GM12878 (cell line): ENCODE data around the gene CWF19L1. TPM values are rescaled to one million over a fixed set of nuclear protein-coding genes. Genes with fewer than 3 reads are reported as not detected.

Experiments used
- ATAC-seq: fragments of 200-7000 bp; cut with Tn5 transposase; 3 replicates; pipeline ENCODE4 v1.9.1; 2020; ENCODE audit warnings: mild to moderate bottlenecking, moderate library complexity
- BruUV-seq: library from RNA; stranded (reverse); fragments of 400-500 nt; replicated peaks from 2 replicates; lab custom pipeline; 2021; lab: Mats Ljungman, UMichigan
- CTCF ChIA-PET: fragments of 300-600 bp; sonication (Branson Sonifier 250); formaldehyde crosslinking; extraction: SDS; loops from one replicate; lab custom pipeline; 2021; ENCODE audit warnings: inconsistent platforms; lab: Yijun Ruan, JAX
- POLR2A ChIA-PET: fragments of 350-600 bp; formaldehyde crosslinking; extraction: SDS; loops from one replicate; lab custom pipeline; 2021; ENCODE audit warnings: inconsistent platforms; lab: Charles Lee
- RAD21 ChIA-PET: fragments of 300-600 bp; sonication (Branson Sonifier 250); formaldehyde crosslinking; loops from one replicate; lab custom pipeline; 2023; ENCODE audit warnings: antibody characterized with exemption; ENCODE audit not compliant: unreplicated experiment; lab: Charles Lee
- SMC1A ChIA-PET: fragments of 300-600 bp; sonication (Branson Sonifier 250); formaldehyde crosslinking; loops from one replicate; lab custom pipeline; 2023; ENCODE audit not compliant: unreplicated experiment, uncharacterized antibody; lab: Charles Lee
- DNase-seq: peaks from one replicate; pipeline ENCODE4 v3.0.0-alpha.2; 2011; ENCODE audit warnings: low read depth, low spot score
- FAIRE-seq: peaks from 3 replicates; lab custom pipeline; 2011; peaks lifted over from hg19 to GRCh38; lab: Jason Lieb, UNC
- H2AFZ ChIP-seq: 2 replicates; pipeline ENCODE4 v1.6.0; 2011; ENCODE audit warnings: low read depth, low read length, control low read depth; ENCODE audit not compliant: control insufficient read depth
- H3K27ac ChIP-seq: 2 replicates; pipeline ENCODE4 v1.5.1; 2011; ENCODE audit warnings: control low read depth; ENCODE audit not compliant: control insufficient read depth, insufficient read depth
- H3K27me3 ChIP-seq, 2 experiments: replicated peaks in 1 of 2; 2 replicates each; pipeline versions ENCODE4 v1.6.0 to v1.6.1; 2011; ENCODE audit warnings: low read length in 1 of 2; ENCODE audit not compliant: control insufficient read depth in 2 of 2, insufficient read depth in 2 of 2
- H3K36me3 ChIP-seq, 2 experiments: 2 replicates each; pipeline ENCODE4 v1.5.1; 2011; ENCODE audit warnings: low read length in 1 of 2; ENCODE audit not compliant: control insufficient read depth in 2 of 2, insufficient read depth in 2 of 2
- H3K4me1 ChIP-seq: 2 replicates; pipeline ENCODE4 v1.6.1; 2011; ENCODE audit warnings: mild to moderate bottlenecking, low read length, moderate library complexity, mixed read lengths; ENCODE audit not compliant: control insufficient read depth, insufficient read depth
- H3K4me2 ChIP-seq: 2 replicates; pipeline ENCODE4 v1.6.0; 2011; ENCODE audit warnings: control low read depth; ENCODE audit not compliant: control insufficient read depth, insufficient read depth
- H3K4me3 ChIP-seq: fragments of 200-600 bp; sonication (generic); 2 replicates; pipeline ENCODE4 v1.5.1; 2016
- H3K79me2 ChIP-seq: 2 replicates; pipeline ENCODE4 v1.6.0; 2011; ENCODE audit warnings: low read length; ENCODE audit not compliant: control insufficient read depth, insufficient read depth
- H3K9ac ChIP-seq: 2 replicates; pipeline ENCODE4 v1.8.0; 2011; ENCODE audit warnings: low read length, control low read depth, mixed read lengths; ENCODE audit not compliant: control insufficient read depth, insufficient read depth
- H3K9me3 ChIP-seq: replicated peaks from 3 replicates; pipeline ENCODE4 v1.5.1; 2011; ENCODE audit warnings: mild to moderate bottlenecking, low read length; ENCODE audit not compliant: control insufficient read depth, insufficient read depth
- H4K20me1 ChIP-seq: 2 replicates; pipeline ENCODE4 v1.6.0; 2011; ENCODE audit not compliant: control insufficient read depth, insufficient read depth
- CHD1 ChIP-seq: IDR thresholded peaks from 2 replicates; pipeline ENCODE4 v1.6.1; 2012; ENCODE audit warnings: low read depth, low read length, improper control_type of control experiment
- EGR1 ChIP-seq, 2 experiments: IDR thresholded peaks; 1 replicate in 1 of 2; 2 replicates in 1 of 2; pipeline ENCODE4 v1.6.1; 2011 to 2012; ENCODE audit warnings: low read depth in 2 of 2, low read length in 2 of 2, borderline replicate concordance in 1 of 2, mild to moderate bottlenecking in 1 of 2, moderate library complexity in 1 of 2
- FOS ChIP-seq: IDR thresholded peaks from 3 replicates; pipeline ENCODE4 v1.6.1; 2011; ENCODE audit warnings: borderline replicate concordance; ENCODE audit not compliant: insufficient read length; ENCODE audit errors: extremely low read depth
- FOXK2 ChIP-seq: fragments of 450-650 bp; IDR thresholded peaks from 2 replicates; pipeline ENCODE4 v1.6.1; 2017; ENCODE audit warnings: mild to moderate bottlenecking, moderate library complexity
- KAT2A ChIP-seq: conservative IDR thresholded peaks from 2 replicates; pipeline ENCODE4 v1.6.1; 2011; ENCODE audit warnings: low read depth, low read length; ENCODE audit not compliant: control insufficient read depth
- RCOR1 ChIP-seq: conservative IDR thresholded peaks from 2 replicates; pipeline ENCODE4 v1.6.1; 2012; ENCODE audit warnings: low read depth, low read length, improper control_type of control experiment
- RFX5 ChIP-seq: IDR thresholded peaks from 2 replicates; pipeline ENCODE4 v1.6.1; 2011; ENCODE audit warnings: low read depth, low read length, improper control_type of control experiment
- SKIL ChIP-seq: fragments of 450-650 bp; IDR thresholded peaks from 2 replicates; pipeline ENCODE4 v1.6.1; 2017; ENCODE audit warnings: mild to moderate bottlenecking, low read depth, inconsistent platforms; ENCODE audit not compliant: poor library complexity, severe bottlenecking
- SUPT20H ChIP-seq: IDR thresholded peaks from 2 replicates; pipeline ENCODE4 v1.6.1; 2011; ENCODE audit warnings: low read depth, mild to moderate bottlenecking, low read length, moderate library complexity, borderline replicate concordance; ENCODE audit not compliant: control insufficient read depth
- SUZ12 ChIP-seq: fragments of 200-600 bp; sonication (generic); IDR thresholded peaks from one replicate; pipeline ENCODE4 v1.6.1; 2018; ENCODE audit warnings: antibody characterized with exemption, mild to moderate bottlenecking; ENCODE audit not compliant: unreplicated experiment
- USF1 ChIP-seq: IDR thresholded peaks from 2 replicates; pipeline ENCODE4 v1.6.1; 2011; ENCODE audit warnings: borderline replicate concordance, low read depth, mild to moderate bottlenecking, moderate library complexity, mixed read lengths, low read length; ENCODE audit not compliant: insufficient read depth; ENCODE audit errors: extremely low read length
- USF2 ChIP-seq: IDR thresholded peaks from 2 replicates; pipeline ENCODE4 v1.6.1; 2011; ENCODE audit warnings: low read depth, low read length, improper control_type of control experiment, borderline replicate concordance
- YY1 ChIP-seq: IDR thresholded peaks from 2 replicates; pipeline ENCODE4 v1.6.1; 2011; ENCODE audit warnings: low read depth, mild to moderate bottlenecking, low read length
- ZBTB33 ChIP-seq: fragments of 450-650 bp; IDR thresholded peaks from 2 replicates; pipeline ENCODE4 v1.6.1; 2017; ENCODE audit warnings: mild to moderate bottlenecking
- ZNF24 ChIP-seq: fragments of 450-650 bp; IDR thresholded peaks from 2 replicates; pipeline ENCODE4 v1.6.1; 2017; ENCODE audit warnings: antibody characterized with exemption, mild to moderate bottlenecking
- whole genome bisulfite sequencing: methylation state at CpG from one replicate; pipeline ENCODE4 v1.1.6; 2016; ENCODE audit warnings: low lambda C conversion rate; ENCODE audit not compliant: insufficient replicate concordance, insufficient coverage; ENCODE audit errors: missing lambda C conversion rate; 5-methylcytosine and 5-hydroxymethylcytosine counted together
- in situ Hi-C: fragments of 300-500 bp; cut with MboI; formaldehyde crosslinking; loops from 9 replicates; pipeline ENCODE4 v1.14.3; 2018; ENCODE audit warnings: mixed read lengths
- intact Hi-C: fragments of 100-400 bp; cut with micrococcal nuclease; formaldehyde crosslinking; loops from one replicate; pipeline ENCODE4 v1.14.2; 2022; ENCODE audit not compliant: unreplicated experiment
- polyA plus RNA-seq, 11 experiments: library from polyadenylated mRNA; depleted of rRNA in 4 of 11; unstranded in 6 of 11; stranded (reverse) in 5 of 11; fragments of >200 nt; fragmentation: Nextera tagmentation in 4 of 11; fragmentation: Illumina TruSeq in 1 of 11; extraction: Ambion mirVana in 4 of 11; extraction: Trizol in 1 of 11; gene quantifications; 1 replicate in 1 of 11; 2 replicates in 10 of 11; pipeline versions ENCODE4 v1.2.1 to v1.2.3, GENCODE V29; 2011 to 2016; ENCODE audit warnings: inconsistent platforms in 2 of 11, missing spikeins in 2 of 11, low read depth in 1 of 11
- total RNA-seq, 4 experiments: library from RNA; depleted of rRNA in 3 of 4; stranded (reverse); fragments of >200 nt in 3 of 4; fragmentation: Illumina TruSeq in 1 of 4; extraction: Trizol in 1 of 4; gene quantifications; 2 replicates each; pipeline versions ENCODE4 v1.2.1 to v1.2.3, GENCODE V29; 2013 to 2021

The CWF19L1 gene
- total and polyA plus RNA-seq, 10 of the 15 experiments (the other 5 are each of a cell fraction or from before 2014, with no cell fraction given): 30.2 to 51.7 (median 38.1) TPM

GRCh38 chr10:100245484-100246220, 21.8 kb downstream of the CWF19L1 start:
- Histone ChIP-seq H2AFZ (no peak overlapping the region), H3K27me3 (no peaks in the 10 kb centered on the region), H3K36me3 (peaks cover 10 to 23% of the 10 kb centered on the region in 2 experiments), H3K4me1 (no peaks in the 10 kb centered on the region), H4K20me1 (no peaks in the 10 kb centered on the region), H3K9ac (no peak overlapping the region), H3K4me3 (no peak overlapping the region), H3K9me3 (no peaks in the 10 kb centered on the region), H3K27ac (no peak overlapping the region), H3K79me2 (no peaks in the 10 kb centered on the region), H3K4me2 (no peak overlapping the region)
- POLR2A ChIA-PET: no interaction called here
- SMC1A ChIA-PET: no interaction called here
- no peak for FAIRE-seq
- no TSS peak for BruUV-seq
- RAD21 ChIA-PET: no interaction called here
- no peak for ATAC-seq
- DNase-seq: no peak
- CTCF ChIA-PET: no interaction called here
- in situ Hi-C loops: no loop called here
- WGBS: 97% methylated on average over 5 of the region's 5 CpGs
- intact Hi-C loops: no loop called here
- TF ChIP-seq USF1 (no peak), USF2 (no peak), RFX5 (no peak), FOS (no peak), SUPT20H (no peak), YY1 (no peak), SUZ12 (no peak), FOXK2 (no peak), ZBTB33 (no peak), CHD1 (no peak), EGR1 (IDR thresholded peaks at IDR 0.05; ENCODE audit: borderline replicate concordance in 1 of 2, low read depth in 2 of 2, low read length in 2 of 2) (no peak), RCOR1 (no peak), ZNF24 (no peak), KAT2A (no peak), SKIL (no peak)
